AG10803 (cell line): ENCODE measurements around the gene CDH11.

Experiments used
- DNase-seq: peaks from one replicate; pipeline ENCODE4 v3.0.0; 2010; ENCODE audit warnings: low read depth
- H3K4me3 ChIP-seq: 2 replicates; pipeline ENCODE4 v1.5.1; 2011; ENCODE audit warnings: mild to moderate bottlenecking, low read length, control low read depth
- TF ChIP-seq, protein P1 (sequence below): conservative IDR thresholded peaks from 2 replicates; pipeline ENCODE4 v1.5.1; 2011; ENCODE audit warnings: mild to moderate bottlenecking, low read length, control low read depth, inconsistent platforms

Gene CDH11

DNA sequence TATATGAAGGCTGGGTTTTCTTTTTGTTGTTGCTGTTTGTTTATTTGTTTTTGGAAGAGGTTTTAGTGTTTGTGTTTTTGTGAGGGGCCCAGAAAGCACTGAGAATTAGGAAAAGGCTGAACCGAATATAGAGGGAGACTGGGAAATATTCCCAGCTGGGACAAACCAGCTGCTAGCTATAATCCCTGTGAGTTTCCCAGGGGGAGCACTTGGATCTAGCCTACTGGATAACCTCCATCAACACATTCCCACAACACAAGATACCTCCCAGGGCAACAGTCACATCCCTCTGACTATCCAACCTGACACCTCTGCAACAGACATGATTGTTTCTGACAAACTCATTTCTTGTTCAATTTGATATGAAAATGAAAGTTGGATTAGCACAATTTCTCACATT, 16.7 kb downstream of the CDH11 start:
- TF ChIP-seq, protein P1, sequence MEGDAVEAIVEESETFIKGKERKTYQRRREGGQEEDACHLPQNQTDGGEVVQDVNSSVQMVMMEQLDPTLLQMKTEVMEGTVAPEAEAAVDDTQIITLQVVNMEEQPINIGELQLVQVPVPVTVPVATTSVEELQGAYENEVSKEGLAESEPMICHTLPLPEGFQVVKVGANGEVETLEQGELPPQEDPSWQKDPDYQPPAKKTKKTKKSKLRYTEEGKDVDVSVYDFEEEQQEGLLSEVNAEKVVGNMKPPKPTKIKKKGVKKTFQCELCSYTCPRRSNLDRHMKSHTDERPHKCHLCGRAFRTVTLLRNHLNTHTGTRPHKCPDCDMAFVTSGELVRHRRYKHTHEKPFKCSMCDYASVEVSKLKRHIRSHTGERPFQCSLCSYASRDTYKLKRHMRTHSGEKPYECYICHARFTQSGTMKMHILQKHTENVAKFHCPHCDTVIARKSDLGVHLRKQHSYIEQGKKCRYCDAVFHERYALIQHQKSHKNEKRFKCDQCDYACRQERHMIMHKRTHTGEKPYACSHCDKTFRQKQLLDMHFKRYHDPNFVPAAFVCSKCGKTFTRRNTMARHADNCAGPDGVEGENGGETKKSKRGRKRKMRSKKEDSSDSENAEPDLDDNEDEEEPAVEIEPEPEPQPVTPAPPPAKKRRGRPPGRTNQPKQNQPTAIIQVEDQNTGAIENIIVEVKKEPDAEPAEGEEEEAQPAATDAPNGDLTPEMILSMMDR: no peak

GRCh38 chr16:65104471-65104870, 17.4 kb downstream of the CDH11 start:
- no peak overlapping the region for H3K4me3 ChIP-seq
- TF ChIP-seq, protein P1: no peak
- no peak for DNase-seq

More for the DNA sequence above, 16.7 kb downstream of the CDH11 start:
- no peak overlapping the region for H3K4me3 ChIP-seq
- DNase-seq: no peak

GRCh38 chr16:65102326-65102725, 19.5 kb downstream of the CDH11 start:
- no peak for DNase-seq
- TF ChIP-seq, protein P1: no peak
- no peak overlapping the region for H3K4me3 ChIP-seq

GRCh38 chr16:65101009-65101408, 20.9 kb downstream of the CDH11 start:
- TF ChIP-seq, protein P1: no peak
- DNase-seq: peak; percentile 49

DNA sequence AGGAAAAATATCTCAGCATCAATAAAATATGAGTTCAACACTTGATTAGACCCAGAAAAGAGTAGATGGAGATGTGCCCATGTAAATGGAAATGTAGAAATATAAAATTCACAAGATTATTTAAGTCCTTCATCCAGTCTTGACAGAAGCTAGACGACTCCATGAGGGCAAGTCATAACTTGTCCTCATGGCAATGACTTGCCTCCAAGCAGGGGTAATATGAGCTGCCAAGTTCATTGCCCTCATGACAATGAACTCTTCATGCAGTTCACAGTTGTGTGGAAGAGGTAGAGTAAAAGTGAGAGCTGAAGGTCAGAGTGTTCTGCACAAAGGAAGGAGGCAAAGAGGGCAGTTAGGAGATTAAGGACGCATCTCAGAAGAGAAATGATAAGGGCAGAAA, 22.3 kb downstream of the CDH11 start:
- no peak for DNase-seq
- TF ChIP-seq, protein P1: no peak

More at GRCh38 chr16:65101009-65101408, 20.9 kb downstream of the CDH11 start:
- H3K4me3 ChIP-seq: no peak overlapping the region

DNA sequence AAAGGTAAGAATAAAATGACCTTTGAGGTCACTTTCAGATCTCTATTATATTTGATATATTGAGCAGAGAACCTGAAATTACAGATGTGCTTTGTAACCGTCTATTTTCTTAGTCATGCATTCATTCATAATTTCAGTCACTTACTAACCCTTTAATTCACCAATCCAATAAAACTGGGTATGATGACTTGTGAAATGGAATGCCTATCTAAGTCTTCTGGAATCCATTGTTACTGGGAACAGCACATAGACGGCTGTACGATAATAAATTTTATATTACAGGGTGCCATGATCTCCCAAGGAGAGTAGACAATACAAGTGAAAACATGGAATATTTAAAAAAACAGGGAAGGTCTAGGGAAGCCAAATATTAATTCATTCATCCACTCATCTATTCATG, 22.9 kb downstream of the CDH11 start:
- TF ChIP-seq, protein P1: no peak
- no peak overlapping the region for H3K4me3 ChIP-seq
- DNase-seq: peak; percentile 65

More for the DNA sequence above, 22.3 kb downstream of the CDH11 start:
- no peak overlapping the region for H3K4me3 ChIP-seq

GRCh38 chr16:65097296-65097695, 24.6 kb downstream of the CDH11 start:
- TF ChIP-seq, protein P1: no peak
- DNase-seq: no peak
- H3K4me3 ChIP-seq: no peak overlapping the region
